ENCODE results near the gene GRIA1.

- no peak for TF ChIP-seq CTCF (IDR thresholded peaks at IDR 0.05)
- no peak for TF ChIP-seq AFF4 (CRISPR knock-in tag; IDR thresholded peaks at IDR 0.05; ENCODE audit: borderline replicate concordance)
- TF ChIP-seq SP1 (CRISPR knock-in tag; conservative IDR thresholded peaks at IDR 0.05) = no peak
- TF ChIP-seq ZNF121 (CRISPR knock-in tag; IDR thresholded peaks at IDR 0.05) = no peak
- no peak for TF ChIP-seq NR2C2 (CRISPR knock-in tag; IDR thresholded peaks at IDR 0.05)
- TF ChIP-seq ZNF512 (CRISPR knock-in tag; IDR thresholded peaks at IDR 0.05; ENCODE audit: borderline replicate concordance) = no peak
- TF ChIP-seq EMX1 (CRISPR knock-in tag; IDR thresholded peaks at IDR 0.05) = no peak
- no peak for TF ChIP-seq MAX (CRISPR knock-in tag; IDR thresholded peaks at IDR 0.05)
- no peak for TF ChIP-seq CREB1 (CRISPR knock-in tag; IDR thresholded peaks at IDR 0.05)
- no peak for TF ChIP-seq ETV6 (CRISPR knock-in tag; IDR thresholded peaks at IDR 0.05)
- no peak for TF ChIP-seq MXD4 (CRISPR knock-in tag; IDR thresholded peaks at IDR 0.05; ENCODE audit: borderline replicate concordance)
- TF ChIP-seq E2F5 (CRISPR knock-in tag; IDR thresholded peaks at IDR 0.05) = no peak
- no peak for TF ChIP-seq TEAD1 (CRISPR knock-in tag; IDR thresholded peaks at IDR 0.05)
These were observed 328.2 kb downstream of the GRIA1 start for GRCh38 chr5:153818626-153819025.

Data from WTC11 (cell line).